Neuronal stem cell (in vitro differentiated cells): ENCODE data around the gene ZSCAN32.

Experiments
- DNase-seq: peaks from one replicate; pipeline ENCODE4 v3.0.0-alpha.2; 2013; ENCODE audit warnings: low spot score
- H2AFZ ChIP-seq: one replicate; pipeline ENCODE4 v1.6.1; 2013; ENCODE audit warnings: mild to moderate bottlenecking, low read length, inconsistent platforms
- H2AK5ac ChIP-seq: 2 replicates; pipeline ENCODE4 v1.6.1; 2013; ENCODE audit warnings: low read depth, mild to moderate bottlenecking, inconsistent platforms, low read length, moderate library complexity, mixed read lengths
- H2BK120ac ChIP-seq: 2 replicates; pipeline ENCODE4 v1.6.1; 2013; ENCODE audit warnings: low read depth, mild to moderate bottlenecking, inconsistent platforms, low read length, moderate library complexity, mixed read lengths
- H2BK12ac ChIP-seq: one replicate; pipeline ENCODE4 v1.6.1; 2013; ENCODE audit warnings: low read length, inconsistent platforms
- H2BK15ac ChIP-seq: 2 replicates; pipeline ENCODE4 v1.6.1; 2013; ENCODE audit warnings: mild to moderate bottlenecking, low read length, inconsistent platforms, mixed read lengths
- H2BK5ac ChIP-seq: one replicate; pipeline ENCODE4 v1.6.1; 2013; ENCODE audit warnings: inconsistent platforms, mild to moderate bottlenecking, low read length, moderate library complexity
- H3K14ac ChIP-seq: one replicate; pipeline ENCODE4 v1.6.1; 2013; ENCODE audit warnings: low read length, inconsistent platforms
- H3K18ac ChIP-seq: 2 replicates; pipeline ENCODE4 v1.6.1; 2013; ENCODE audit warnings: low read length, inconsistent platforms
- H3K23ac ChIP-seq: 2 replicates; pipeline ENCODE4 v1.6.1; 2013; ENCODE audit warnings: low read depth, mild to moderate bottlenecking, mixed read lengths, low read length, inconsistent platforms; ENCODE audit not compliant: poor library complexity
- H3K27ac ChIP-seq: replicated peaks from 3 replicates; pipeline ENCODE4 v1.5.1; 2013; ENCODE audit warnings: low read length, inconsistent platforms
- H3K27me3 ChIP-seq, 3 experiments: 2 replicates each; pipeline ENCODE4 v1.6.1; 2013; ENCODE audit warnings: low read length in 3 of 3, mild to moderate bottlenecking in 2 of 3, inconsistent platforms in 1 of 3, low read depth in 1 of 3, mixed read lengths in 1 of 3, moderate library complexity in 1 of 3; ENCODE audit not compliant: control insufficient read depth in 3 of 3, insufficient read depth in 3 of 3
- H3K36me3 ChIP-seq, 2 donors: replicated peaks in 1 of 2; 2 replicates each; pipeline ENCODE4 v1.6.1; 2013; ENCODE audit warnings: low read length in 2 of 2; ENCODE audit not compliant: control insufficient read depth in 2 of 2, insufficient read depth in 2 of 2
- H3K4ac ChIP-seq: 2 replicates; pipeline ENCODE4 v1.6.1; 2013; ENCODE audit warnings: inconsistent platforms, mild to moderate bottlenecking, low read length, moderate library complexity
- H3K4me1 ChIP-seq, 2 donors: 1 replicate in 1 of 2; 2 replicates in 1 of 2; pipeline ENCODE4 v1.6.1; 2013; ENCODE audit warnings: low read length in 2 of 2, low read depth in 1 of 2; ENCODE audit not compliant: control insufficient read depth in 2 of 2, insufficient read depth in 1 of 2
- H3K4me2 ChIP-seq: one replicate; pipeline ENCODE4 v1.6.1; 2013; ENCODE audit warnings: mild to moderate bottlenecking, low read length, inconsistent platforms; ENCODE audit not compliant: insufficient read depth, poor library complexity, severe bottlenecking
- H3K4me3 ChIP-seq, 2 donors: 2 replicates each; pipeline ENCODE4 v1.5.1; 2013; ENCODE audit warnings: low read length in 2 of 2, mild to moderate bottlenecking in 2 of 2, inconsistent platforms in 1 of 2, moderate library complexity in 1 of 2
- H3K79me1 ChIP-seq: one replicate; pipeline ENCODE4 v1.6.1; 2013; ENCODE audit warnings: low read depth, mild to moderate bottlenecking, inconsistent platforms, low read length, moderate library complexity
- H3K9ac ChIP-seq: one replicate; pipeline ENCODE4 v1.6.1; 2013; ENCODE audit warnings: mild to moderate bottlenecking, low read depth, low read length, inconsistent platforms; ENCODE audit not compliant: poor library complexity
- H3K9me3 ChIP-seq, 2 donors: replicated peaks in 1 of 2; 2 replicates each; pipeline versions ENCODE3 to v1.6.1; 2013; ENCODE audit warnings: low read length in 2 of 2, mild to moderate bottlenecking in 2 of 2, inconsistent platforms in 1 of 2, low read depth in 1 of 2, mixed read lengths in 1 of 2, moderate library complexity in 1 of 2; ENCODE audit not compliant: control insufficient read depth in 2 of 2, insufficient read depth in 1 of 2
- H4K8ac ChIP-seq: one replicate; pipeline ENCODE4 v1.6.1; 2013; ENCODE audit warnings: low read depth, mild to moderate bottlenecking, inconsistent platforms, low read length, moderate library complexity
- H4K91ac ChIP-seq: one replicate; pipeline ENCODE4 v1.6.1; 2013; ENCODE audit warnings: low read length, low read depth, mild to moderate bottlenecking, inconsistent platforms; ENCODE audit not compliant: poor library complexity
- WGBS, 2 donors: extraction: QIAGEN DNeasy Blood & Tissue Kit; methylation state at CpG; one replicate each; pipeline ENCODE4 v1.1.7; 2013; ENCODE audit warnings: missing lambda C conversion rate in 2 of 2, mixed read lengths in 1 of 2; ENCODE audit not compliant: insufficient read length in 2 of 2, insufficient replicate concordance in 1 of 2; ENCODE audit errors: extremely low coverage in 2 of 2; 5-methylcytosine and 5-hydroxymethylcytosine counted together

ZSCAN32 gene

GRCh38 chr16:3358871-3359270 is 41.9 kb downstream of the ZSCAN32 start:
- H2BK5ac ChIP-seq = no peak overlapping the region
- H4K8ac ChIP-seq = no peak overlapping the region
- H2BK12ac ChIP-seq = no peak overlapping the region
- H3K4me1 ChIP-seq = no peaks in the 10 kb centered on the region
- H3K9ac ChIP-seq = no peak overlapping the region
- no peak overlapping the region for H2BK120ac ChIP-seq
- no peak overlapping the region for H2AFZ ChIP-seq
- H3K36me3 ChIP-seq = no peaks in the 10 kb centered on the region
- no peak overlapping the region for H3K4me3 ChIP-seq
- H3K79me1 ChIP-seq = no peaks in the 10 kb centered on the region
- H3K4ac ChIP-seq = no peak overlapping the region
- no peak for DNase-seq
- no peak overlapping the region for H3K14ac ChIP-seq
- no peak overlapping the region for H2AK5ac ChIP-seq
- H3K4me2 ChIP-seq = no peak overlapping the region
- H3K23ac ChIP-seq = no peak overlapping the region
- no peak overlapping the region for H3K18ac ChIP-seq
- peaks cover 0 to 6% of the 10 kb centered on the region in 2 donors for H3K9me3 ChIP-seq
- H3K27ac ChIP-seq = no peak overlapping the region
- peaks cover 0 to 4% (median 0%) of the 10 kb centered on the region in 3 experiments for H3K27me3 ChIP-seq
- H2BK15ac ChIP-seq = no peak overlapping the region
- H4K91ac ChIP-seq = no peak overlapping the region
- WGBS, 2 donors = no CpG with 5 or more reads among the region's 1 CpG

DNA sequence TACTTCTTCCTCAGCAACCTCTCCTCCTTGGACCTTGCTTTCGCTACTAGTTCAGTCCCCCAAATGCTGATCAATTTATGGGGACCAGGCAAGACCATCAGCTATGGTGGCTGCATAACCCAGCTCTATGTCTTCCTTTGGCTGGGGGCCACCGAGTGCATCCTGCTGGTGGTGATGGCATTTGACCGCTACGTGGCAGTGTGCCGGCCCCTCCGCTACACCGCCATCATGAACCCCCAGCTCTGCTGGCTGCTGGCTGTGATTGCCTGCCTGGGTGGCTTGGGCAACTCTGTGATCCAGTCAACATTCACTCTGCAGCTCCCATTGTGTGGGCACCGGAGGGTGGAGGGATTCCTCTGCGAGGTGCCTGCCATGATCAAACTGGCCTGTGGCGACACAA is 44.7 kb downstream of the ZSCAN32 start:
- Histone ChIP-seq H3K27me3 (peaks cover 0 to 4% (median 0%) of the 10 kb centered on the region in 3 experiments), H2AK5ac (no peak overlapping the region), H3K4ac (no peak overlapping the region), H3K4me3 (peak overlapping the region in 1 of 2 donors; percentile 60), H3K4me1 (no peaks in the 10 kb centered on the region), H3K23ac (no peak overlapping the region), H2BK12ac (no peak overlapping the region), H3K36me3 (no peaks in the 10 kb centered on the region), H2BK5ac (no peak overlapping the region), H3K18ac (no peak overlapping the region), H4K91ac (no peak overlapping the region), H2AFZ (no peak overlapping the region), H2BK15ac (no peak overlapping the region), H3K9ac (no peak overlapping the region), H3K79me1 (no peaks in the 10 kb centered on the region), H4K8ac (no peak overlapping the region), H2BK120ac (no peak overlapping the region), H3K4me2 (no peak overlapping the region), H3K9me3 (peaks cover 0 to 6% of the 10 kb centered on the region in 2 donors), H3K27ac (no peak overlapping the region), H3K14ac (no peak overlapping the region)
- no peak for DNase-seq
- WGBS, 2 donors = no CpG with 5 or more reads among the region's 10 CpGs

DNA sequence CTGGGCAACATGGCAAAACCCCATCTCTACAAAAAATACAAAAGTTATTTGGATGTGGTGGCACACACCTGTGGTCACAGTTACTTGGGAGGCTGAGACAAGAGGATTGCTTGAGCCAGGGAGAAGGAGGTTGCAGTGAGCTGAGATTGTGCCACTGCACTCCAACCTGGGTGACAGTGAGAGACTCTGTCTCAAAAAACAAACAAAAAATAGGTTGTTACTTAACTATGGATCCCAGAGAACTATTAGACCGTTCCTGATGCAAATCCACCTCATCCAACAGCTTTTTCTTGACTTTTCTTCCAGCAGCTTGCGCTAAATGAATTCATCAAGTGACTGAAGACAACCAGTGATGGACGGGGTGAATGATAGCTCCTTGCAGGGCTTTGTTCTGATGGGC is 45.2 kb downstream of the ZSCAN32 start, which contains the start of gene OR2C1:
Gene OR2C1, plus strand, starts transcription at position 301 of the 400 bp plus-strand sequence. Its CDS starts 52 bp downstream, at position 353.
- Histone ChIP-seq H3K27ac (no peak within 1 kb of the TSS), H2BK15ac (no peak within 1 kb of the TSS), H3K18ac (no peak within 1 kb of the TSS), H3K27me3 (no peaks in the 10 kb centered on the region), H3K14ac (no peak within 1 kb of the TSS), H3K79me1 (no peaks in the 10 kb centered on the region), H3K4ac (no peak within 1 kb of the TSS), H2BK12ac (no peak within 1 kb of the TSS), H4K8ac (no peak within 1 kb of the TSS), H3K23ac (no peak within 1 kb of the TSS), H3K4me3 (peak within 1 kb of the TSS in 1 of 2 donors; percentile 60), H3K4me2 (no peak within 1 kb of the TSS), H2BK5ac (no peak within 1 kb of the TSS), H3K9me3 (peaks cover 0 to 7% of the 10 kb centered on the region in 2 donors), H3K4me1 (no peaks in the 10 kb centered on the region), H3K36me3 (no peaks in the 10 kb centered on the region), H2BK120ac (no peak within 1 kb of the TSS), H4K91ac (no peak within 1 kb of the TSS), H2AK5ac (no peak within 1 kb of the TSS), H2AFZ (no peak within 1 kb of the TSS), H3K9ac (no peak within 1 kb of the TSS)
- no peak for DNase-seq
- no CpG with 5 or more reads among the region's 3 CpGs for WGBS, 2 donors

DNA sequence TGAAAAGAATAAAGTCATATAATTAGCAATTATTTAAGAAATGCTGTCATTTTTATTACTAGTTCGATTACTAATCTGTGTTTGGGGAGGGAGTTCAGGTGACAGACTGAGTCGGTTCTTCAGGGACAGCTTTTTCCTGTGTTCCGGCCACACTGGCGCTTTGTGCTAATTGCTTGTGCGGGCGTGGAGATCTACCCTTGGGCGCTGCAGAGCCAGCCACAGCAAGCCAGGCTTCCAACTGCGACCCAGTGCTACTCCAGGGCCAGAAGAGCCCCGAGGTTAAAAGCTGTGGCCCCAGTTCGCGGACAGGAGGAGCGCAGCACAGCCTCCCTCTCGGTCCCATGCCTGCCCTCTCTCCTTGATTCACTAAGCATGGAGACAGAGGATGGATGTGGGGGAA is 51.6 kb downstream of the ZSCAN32 start:
- peaks cover 0 to 4% of the 10 kb centered on the region in 2 donors for H3K9me3 ChIP-seq
- H3K4me1 ChIP-seq = no peaks in the 10 kb centered on the region
- H2BK15ac ChIP-seq = no peak overlapping the region
- no peak overlapping the region for H3K4me3 ChIP-seq
- no peak overlapping the region for H2BK12ac ChIP-seq
- no peak overlapping the region for H2AK5ac ChIP-seq
- H3K4me2 ChIP-seq = no peak overlapping the region
- no peak overlapping the region for H4K8ac ChIP-seq
- no peak overlapping the region for H3K18ac ChIP-seq
- H3K79me1 ChIP-seq = no peaks in the 10 kb centered on the region
- H3K4ac ChIP-seq = no peak overlapping the region
- no peak overlapping the region for H3K14ac ChIP-seq
- DNase-seq = no peak
- H3K27ac ChIP-seq = no peak overlapping the region
- no peak overlapping the region for H3K23ac ChIP-seq
- H3K27me3 ChIP-seq = peaks cover 0 to 4% (median 1%) of the 10 kb centered on the region in 3 experiments
- H2AFZ ChIP-seq = no peak overlapping the region
- H3K9ac ChIP-seq = no peak overlapping the region
- H3K36me3 ChIP-seq = no peaks in the 10 kb centered on the region
- H2BK120ac ChIP-seq = no peak overlapping the region
- WGBS, 2 donors = no CpG with 5 or more reads among the region's 13 CpGs
- H4K91ac ChIP-seq = no peak overlapping the region
- no peak overlapping the region for H2BK5ac ChIP-seq
